Stimulated activated CD8-positive, alpha-beta memory T cell treated with anti-CD3 and anti-CD28 coated beads, Interleukin-4, amount 100 ng/mL, for 4 hours (primary cell): ENCODE data around the gene ITPR1.

Source experiments
- DNase-seq, 2 donors: peaks; one replicate each; pipeline ENCODE4 v3.0.0-alpha.2; 2020; ENCODE audit warnings: low read depth in 2 of 2, low spot score in 1 of 2

ITPR1 gene

DNA sequence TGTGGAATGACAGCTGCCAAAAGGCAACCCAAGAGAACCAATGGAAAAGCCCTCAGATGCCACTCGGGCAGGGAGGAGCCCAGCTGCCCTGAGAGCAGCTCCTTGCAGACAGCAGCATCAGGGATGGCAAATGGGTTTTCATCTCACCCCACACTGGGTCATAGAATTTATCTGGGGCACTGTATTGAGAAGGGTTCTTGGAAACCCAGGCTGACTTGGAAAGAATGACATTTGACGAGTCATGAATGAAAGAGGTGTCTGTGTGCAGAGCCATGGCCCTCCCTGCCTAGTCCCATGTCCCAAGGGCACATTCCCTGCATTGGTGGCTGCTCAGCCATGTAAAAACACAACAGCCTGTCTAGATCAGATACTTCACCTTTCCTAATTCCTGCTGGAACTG lies 328.2 kb downstream of the ITPR1 start:
- no peak for DNase-seq

DNA sequence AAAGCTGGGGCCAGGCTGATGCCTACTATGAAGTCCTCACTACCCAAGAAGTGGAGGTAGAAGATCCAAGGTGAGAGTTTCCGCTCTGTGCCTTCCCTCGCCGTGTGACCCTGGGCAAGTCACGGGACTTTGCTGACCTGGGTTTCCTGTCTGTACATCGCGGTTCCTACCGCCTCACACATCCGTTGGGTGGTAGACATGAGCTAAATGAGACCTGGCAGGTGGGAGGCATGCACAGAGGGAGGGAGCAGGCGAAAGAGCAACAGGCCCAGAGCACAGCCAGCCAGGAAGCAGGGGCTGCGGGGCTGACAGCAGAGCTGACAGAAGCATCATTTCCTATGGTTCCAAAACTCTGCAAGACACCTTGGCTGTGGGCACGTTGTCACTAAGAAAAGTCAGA lies 328.8 kb downstream of the ITPR1 start:
- peak; percentile 56 to 71 for DNase-seq

DNA sequence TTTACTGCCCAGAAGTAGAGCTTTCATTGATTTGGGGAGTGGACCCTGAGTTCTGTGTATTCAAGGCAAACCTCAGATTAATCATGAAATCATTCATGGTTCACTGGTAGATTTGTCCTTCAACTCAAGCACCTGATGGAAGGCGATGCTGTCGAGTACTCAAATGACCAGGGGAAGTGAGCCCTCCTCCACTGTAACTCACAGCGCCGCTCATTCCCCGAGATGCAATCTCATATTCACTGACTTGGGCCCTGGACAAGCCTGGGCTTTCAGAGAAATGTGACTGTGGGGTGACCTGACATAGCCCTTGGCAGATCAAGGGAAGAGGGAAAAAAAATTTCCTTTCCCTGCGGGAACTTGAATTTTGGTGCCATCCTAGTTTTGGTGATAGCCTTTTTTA lies 329.4 kb downstream of the ITPR1 start:
- DNase-seq = no peak

DNA sequence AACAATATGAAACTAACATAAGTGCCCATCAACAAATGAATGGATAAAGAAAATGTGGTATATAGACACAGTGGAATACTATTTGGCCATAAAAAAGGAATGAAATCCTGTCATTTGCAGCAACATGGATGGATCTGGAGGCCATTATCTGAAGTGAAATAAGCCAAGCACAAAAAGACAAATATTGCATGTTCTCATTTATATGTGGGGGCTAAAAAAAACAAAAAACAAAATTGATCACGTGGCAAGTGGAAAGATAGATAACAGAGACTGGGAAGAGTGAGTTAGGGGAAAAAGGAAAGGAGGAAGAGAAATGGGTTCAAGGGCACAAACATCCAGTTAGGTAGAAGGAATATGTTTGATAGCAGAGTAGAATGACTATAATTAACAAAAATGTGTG lies 330.2 kb downstream of the ITPR1 start:
- no peak for DNase-seq

DNA sequence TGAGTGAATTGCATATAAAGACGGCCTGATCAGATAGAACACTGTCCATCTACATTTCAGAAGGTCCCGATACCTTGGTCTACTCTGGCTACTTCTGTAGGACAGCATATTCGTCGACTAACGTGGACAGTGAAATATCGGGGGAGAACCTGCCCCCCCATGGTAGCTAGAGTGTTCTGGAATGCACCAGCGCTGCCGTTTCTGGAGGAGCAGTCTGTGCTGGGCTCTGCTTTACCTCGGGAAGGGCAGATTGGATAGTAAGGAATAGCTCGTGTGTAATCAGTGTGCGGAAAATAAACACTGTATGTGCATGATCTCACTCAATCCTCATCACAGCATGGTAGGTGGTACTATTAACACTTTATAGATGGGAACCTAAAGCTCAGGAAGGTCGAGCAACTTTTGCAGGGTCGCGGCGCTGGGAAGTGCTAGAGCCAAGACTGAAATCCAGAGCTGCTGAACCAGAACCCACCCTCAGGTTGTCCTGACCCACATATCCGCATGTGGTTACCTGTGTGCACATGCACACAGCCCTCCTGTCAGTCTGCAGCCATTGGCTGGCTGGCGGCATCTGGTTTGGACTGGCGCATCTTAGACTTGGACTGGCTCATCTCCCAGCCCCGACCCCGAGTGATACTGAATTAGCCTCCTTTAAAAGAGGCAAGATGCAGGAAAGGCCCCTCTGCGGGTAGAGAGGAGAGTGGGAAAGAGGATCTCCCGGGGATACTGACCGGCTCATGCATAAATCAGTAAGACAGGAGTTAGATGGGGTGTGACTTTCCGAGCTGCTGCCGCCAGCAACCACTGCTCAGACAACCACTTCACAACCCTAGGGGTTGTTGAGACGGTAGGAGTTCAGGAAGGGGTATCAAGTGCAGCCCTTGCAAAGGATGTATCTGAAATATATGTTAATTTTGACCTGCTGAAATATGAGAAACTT lies 331.1 kb downstream of the ITPR1 start:
- DNase-seq = no peak

DNA sequence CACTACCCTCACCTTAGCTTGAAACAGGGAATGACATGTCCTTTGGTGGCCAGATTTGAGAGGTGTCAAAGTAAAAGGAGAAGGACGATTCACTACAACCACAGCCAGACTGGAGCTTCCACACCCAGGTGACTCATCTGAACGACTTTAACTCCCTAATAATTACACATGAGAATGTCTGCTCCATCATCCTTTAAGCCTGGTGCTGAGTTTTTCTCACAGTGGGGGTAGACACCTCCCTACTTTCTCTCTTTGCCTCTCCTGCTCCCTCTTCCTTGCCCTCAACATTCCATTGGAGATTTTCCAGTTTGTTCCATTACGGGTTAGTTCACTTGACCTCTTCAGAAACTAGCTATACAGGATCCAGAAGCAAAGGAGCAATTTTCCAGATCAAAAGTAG lies 331.8 kb downstream of the ITPR1 start:
- DNase-seq = no peak

DNA sequence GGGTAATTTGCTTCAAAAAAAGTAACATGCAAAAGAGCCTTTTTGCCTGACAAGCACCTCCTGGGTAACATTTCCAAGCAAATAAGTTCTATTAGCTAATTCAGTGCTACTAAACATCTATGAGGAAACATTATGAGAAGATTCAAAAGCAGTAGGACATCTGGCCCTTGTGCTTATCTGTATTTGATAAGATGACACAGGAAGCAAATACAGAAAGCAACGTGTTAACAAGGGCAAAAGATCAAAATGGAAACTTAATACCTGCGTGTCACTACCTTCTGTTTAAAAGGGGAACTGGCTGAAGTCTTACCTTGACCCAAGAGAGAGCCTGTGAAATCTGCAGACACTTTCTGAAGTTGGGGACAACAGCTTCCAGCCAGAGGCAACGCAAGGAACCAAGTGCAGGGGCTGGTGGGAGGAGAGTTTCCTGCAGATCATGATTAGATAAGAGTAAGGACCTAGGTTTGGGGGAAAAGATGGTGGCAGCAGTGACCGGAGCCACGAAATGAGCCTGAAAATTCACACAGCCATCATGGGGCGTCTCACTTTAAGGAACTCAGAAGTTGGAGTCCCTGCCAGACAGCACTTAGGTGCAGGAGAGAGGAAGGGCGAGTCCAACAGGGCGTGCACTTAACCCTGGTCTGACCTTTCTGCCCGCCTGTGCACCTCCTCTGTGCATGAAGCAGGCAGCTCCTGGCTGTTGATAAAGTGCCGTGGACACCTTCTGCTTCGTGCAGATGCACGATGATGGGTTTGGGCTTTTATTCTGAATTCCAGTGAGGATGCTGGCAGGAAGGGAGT lies 332.5 kb downstream of the ITPR1 start:
- no peak for DNase-seq

DNA sequence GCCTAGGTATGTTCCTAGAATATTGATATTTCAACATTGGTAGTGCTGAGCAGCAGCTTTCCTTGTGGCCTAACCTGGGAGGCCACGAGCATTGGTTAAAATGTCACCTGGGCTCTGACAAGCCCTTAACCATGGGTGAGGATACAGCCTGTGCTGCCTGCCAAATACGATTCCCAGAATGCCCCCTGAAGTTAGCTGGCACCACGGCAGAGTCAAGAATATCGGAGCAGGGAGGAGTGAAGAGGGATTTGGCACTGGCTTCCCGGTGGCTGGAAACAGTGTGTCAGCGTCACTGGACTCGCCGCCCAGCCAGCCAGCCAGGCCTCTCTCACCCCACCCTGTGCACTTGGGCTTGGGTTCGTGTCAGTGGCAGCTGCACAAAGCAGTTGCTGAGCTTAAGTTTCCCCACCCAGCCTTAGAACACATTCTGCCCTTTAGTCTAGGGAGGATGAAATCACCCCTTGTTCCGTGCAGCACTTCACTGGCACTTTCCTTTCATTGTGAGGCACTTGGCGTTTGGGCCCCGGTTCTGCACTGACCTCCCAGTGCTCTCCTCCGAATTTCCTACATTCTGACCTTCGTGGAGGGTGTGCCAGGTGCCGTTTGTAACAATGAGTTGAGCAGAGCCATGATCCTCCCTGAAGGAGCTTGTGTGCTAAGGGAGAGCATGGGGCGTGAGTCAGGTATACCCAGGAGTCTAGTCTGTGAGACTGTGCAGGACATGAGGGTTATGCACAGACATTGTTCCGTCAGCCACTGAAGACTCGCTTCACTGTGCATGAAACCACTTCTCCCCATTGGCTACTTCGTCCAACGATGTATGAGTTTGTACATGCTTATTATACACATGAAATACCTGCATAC lies 333.3 kb downstream of the ITPR1 start:
- no peak for DNase-seq

DNA sequence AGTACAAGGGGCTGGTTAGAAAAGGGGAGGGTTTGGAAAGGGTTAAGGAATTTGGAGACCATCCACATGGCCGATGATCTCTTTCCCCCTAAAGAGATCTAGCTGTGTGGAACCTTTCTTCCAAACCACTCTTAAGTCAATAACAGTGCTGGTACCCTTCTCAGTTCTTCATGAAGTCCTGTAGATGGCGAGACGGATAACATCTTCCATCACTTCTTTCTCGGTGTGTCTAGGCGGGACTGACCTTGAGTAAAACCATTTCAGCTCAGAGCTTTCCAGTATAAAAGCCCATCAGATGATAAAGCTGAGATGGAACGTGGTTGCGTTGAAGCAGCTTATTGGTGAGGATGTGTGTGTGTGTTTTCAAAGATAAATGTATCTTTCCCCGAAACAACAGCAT lies 334.6 kb downstream of the ITPR1 start:
- no peak for DNase-seq

DNA sequence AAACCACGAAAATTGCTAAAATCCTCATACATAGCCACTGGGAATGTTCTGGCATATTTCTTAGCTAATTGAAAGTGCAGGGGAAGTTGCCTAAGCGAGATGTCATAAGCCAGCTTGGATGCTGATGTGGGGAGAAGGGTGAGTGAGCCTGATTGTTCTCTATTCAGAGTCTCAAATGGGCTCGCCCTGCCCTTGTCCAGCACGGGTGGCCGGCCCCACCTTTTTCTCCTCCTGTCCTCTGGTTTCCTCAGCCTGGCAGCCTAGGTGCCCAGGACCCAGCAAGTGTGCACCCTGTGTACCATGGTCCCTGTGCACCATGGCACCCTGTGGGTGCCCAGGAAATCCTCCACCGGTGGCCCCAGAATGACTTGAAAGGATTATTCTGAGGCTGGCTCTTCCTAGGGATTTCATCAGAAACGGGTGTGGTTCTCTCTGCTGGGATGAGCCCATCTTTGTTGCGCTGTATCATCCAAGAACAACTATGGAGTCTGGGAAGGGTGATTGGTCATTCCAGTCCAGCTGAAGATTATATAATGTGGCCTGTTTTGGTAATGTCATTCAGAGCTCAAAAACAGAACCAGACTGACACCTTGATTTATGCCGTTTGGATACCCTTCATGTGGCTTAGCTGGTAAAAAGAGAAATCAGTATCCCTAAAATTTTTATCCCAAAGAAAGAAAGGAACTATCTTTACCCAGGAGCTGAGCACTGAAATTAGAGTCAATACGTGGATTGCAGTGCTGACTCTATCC lies 335.3 kb downstream of the ITPR1 start:
- DNase-seq = no peak

DNA sequence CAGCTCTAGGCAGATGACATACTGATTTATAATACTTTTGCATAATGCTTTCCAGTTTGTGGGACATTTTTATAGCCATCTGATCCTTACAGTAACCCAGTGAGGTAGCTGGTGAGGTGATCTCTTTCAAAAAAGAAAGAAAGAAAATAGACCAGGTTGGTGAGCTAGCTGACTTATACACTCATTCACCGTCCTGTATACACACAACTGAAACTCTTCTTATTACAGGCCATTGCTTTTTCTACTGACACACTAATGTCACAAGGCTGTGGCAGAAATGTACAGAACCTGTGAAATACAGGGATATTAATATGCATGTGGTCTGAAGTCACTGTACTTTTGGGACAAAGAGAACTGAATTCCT lies 335.9 kb downstream of the ITPR1 start:
- DNase-seq = no peak

DNA sequence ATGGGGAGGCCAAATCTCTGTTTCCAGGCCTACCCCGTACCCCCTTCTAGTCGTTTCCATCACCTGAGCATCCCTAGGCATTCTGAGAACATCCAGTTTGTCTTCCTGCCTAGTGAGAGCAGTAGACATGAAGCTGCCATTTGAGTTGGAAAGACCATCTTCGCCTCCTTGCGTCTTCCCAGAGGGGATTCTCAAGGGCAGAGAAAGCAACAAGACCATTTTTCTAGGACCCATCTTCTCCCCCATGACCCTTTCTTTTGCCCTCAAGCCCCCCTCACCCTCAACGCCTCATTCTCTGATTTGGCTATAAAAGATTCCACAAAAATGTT lies 337.4 kb downstream of the ITPR1 start:
- no peak for DNase-seq

DNA sequence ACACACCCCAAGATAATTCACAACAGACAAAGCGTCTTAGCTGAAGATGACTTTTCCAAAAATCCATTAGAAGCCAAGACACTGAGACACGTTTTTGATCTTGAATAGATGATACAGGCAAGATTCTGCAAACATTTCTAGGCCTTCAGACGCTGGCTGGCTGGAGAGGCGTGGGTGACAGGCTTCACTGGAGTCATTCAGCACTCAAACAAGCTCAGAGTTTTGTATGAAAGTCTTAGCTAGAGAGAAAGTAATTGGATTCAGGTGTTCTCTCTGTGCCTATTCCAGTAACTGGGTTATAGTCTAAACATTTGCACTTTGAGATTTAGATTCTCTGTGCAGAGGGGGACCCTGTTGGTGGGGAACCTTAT lies 338.4 kb downstream of the ITPR1 start:
- DNase-seq = no peak

DNA sequence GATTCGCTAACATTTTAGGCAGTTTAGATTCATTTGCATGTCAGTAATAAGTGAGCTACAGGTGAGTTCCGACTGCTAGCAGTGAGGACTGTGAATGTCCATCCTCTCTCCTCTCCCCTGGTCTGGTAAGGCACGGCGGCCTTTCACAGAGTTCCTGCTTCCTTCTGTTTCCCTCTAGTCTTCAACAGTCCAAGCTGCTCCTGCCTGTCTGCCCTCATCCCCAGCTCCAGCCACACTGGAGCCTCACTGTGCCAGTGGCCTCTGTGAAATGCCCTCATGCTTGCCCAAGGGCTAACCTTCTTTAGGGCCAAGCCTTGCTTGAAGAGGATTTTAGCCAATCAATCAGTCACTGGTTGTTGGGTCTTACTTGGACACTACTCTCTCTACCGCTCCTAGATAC lies 340.3 kb downstream of the ITPR1 start:
- DNase-seq = no peak

DNA sequence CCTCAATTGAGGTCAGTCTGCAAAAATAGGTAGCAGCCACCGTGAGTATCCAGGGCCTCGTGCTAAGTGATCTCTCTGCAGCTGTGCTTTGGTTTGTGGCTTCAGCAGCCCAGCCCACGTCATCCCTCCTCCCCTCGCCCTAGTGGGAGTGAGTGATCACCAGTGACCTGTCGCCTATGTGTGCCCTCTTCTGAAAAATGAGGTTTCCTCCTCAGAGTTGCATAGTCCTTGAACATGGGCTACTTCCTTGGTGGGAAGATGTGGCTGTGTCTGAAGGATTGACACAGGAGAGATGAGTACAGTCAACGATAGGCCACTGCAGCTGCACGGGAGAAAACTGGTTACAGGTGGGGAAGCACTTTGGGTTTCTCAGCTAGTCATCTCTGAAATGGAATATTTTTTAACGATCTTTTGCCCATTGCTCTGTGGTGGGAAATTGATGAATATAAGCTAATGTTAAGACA lies 341.3 kb downstream of the ITPR1 start:
- DNase-seq = peak in 1 of 2 donors; percentile 68

DNA sequence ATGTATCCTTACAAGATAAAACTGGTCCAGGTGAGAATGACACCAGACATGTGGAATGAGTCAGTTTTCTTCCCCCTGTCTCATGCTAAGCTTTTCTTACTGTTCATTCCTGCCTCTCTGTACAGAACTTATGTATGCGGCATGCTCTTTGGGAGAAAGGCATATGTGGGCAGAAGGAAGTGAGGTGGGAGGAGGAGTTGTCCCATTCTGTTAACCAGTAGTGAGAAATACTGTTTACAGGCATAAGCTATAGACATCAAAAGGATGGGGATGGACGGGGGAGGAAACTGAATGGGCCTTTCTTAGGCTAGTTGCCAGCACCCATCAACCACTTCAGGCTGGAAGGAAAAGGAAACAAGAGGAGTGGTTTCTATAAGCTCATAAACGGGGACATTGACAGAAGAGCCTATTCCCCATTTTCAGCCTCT lies 342.5 kb downstream of the ITPR1 start:
- DNase-seq = no peak

DNA sequence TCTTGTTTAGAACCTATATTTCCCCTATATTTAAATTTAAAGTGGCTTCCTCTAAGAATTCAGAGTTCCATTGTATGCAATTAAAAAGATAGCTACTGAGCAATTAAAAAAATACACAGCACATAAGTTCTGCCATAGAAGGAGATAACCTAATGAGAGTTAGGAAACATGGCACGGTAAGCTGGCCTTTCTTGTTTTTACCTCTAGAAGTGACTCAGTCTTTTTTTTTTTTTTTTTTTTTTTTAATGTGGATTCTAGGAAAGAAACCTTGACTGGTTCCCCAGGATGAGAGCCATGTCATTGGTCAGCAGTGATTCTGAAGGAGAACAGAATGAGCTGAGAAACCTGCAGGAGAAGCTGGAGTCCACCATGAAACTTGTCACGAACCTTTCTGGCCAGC lies 343.4 kb downstream of the ITPR1 start:
- no peak for DNase-seq

DNA sequence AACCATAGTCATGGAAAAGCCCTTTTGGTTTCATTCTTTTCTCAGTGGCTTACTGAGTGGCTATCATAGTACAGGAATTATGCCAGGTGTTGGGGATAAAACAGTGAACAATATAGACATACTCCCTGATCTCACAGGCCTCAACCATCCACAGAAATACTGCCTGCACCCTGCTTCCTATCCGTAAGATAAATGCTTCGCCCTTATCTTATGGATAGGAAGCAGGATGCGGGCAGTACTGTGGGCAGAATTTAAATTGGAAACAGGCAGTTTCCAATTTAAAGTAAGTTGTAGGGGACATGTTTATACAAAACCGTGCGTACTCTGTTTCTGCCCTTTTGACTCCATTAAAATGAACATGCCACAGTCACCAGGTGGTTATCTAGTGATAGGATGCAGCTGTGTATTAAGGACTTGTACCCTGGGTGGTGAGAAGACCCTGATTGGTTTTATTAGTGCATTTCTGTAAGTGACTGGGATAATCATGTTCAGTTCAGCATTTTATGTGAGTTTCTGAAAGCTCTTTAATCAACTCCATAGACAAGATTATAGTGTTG lies 344.3 kb downstream of the ITPR1 start:
- DNase-seq = no peak

DNA sequence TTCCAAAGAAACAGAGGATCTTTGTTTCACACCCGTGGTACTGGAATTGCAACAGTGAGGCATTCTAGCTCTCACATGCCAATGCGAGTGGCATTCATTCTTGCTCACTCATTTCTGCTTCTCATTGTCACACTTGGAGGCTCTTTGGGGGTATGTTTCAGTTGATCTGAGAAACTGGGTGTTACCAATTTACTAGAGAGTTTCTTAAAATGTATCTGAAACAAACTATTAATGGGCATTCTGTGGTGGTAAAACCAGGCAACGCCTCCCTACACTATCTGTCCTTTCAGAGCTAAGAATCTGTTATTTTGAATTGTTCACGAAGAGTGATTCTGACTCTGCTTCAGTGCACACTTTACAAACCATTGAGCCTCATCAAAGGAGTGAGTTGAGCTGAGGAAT lies 345.5 kb downstream of the ITPR1 start:
- no peak for DNase-seq

DNA sequence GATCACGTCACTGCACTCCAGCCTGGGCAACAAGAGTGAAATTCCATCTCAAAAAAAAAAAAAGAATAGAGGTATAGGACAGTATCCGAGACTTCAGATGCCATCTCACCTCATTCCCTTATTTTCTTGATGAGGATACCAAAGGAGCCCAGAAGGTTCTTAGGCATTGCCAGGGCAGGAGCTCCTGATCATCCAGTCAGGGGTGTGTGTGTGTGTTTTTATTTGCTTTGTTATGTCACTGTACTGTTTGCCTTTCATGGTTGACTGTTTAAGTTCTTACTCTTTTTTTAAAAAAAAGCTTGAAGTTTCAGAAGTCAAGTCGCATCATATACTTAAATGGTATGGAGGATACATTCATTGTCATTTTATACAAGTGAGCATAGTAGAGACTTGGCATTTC lies 346.1 kb downstream of the ITPR1 start:
- DNase-seq = no peak

DNA sequence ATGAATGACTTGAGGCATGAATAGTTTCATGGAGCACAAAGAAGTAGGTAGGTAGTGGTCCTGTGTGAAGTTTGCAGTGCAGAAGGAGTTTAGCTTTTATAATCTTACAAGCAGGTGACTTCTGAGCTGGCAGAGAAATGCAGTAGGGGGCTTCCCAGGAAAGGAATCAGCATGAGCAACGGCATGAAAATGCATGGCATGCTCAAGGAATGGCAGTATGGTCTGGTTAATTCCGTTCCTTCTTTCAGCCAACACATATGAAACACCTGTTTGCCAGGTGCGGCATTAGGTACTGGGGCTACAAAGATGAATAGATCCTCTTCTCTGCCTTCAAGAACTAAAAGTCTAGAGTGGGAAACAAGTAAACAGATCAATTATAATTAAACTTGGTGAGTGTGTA lies 348.1 kb downstream of the ITPR1 start:
- no peak for DNase-seq
